Mucosa of rectum (tissue), 2 donors: ENCODE results near the gene ADAM12.
"Not testable (repeated sequence)": the region's sequence is repeated elsewhere in the genome, so short reads cannot be mapped to it uniquely, and the experiment has no call there.

Experiments used
- H3K27ac ChIP-seq, 2 donors: one replicate each; pipeline ENCODE4 v1.7.0; 2013; ENCODE audit warnings: inconsistent platforms in 2 of 2, low read depth in 2 of 2, low read length in 2 of 2
- H3K27me3 ChIP-seq, 2 donors: one replicate each; pipeline ENCODE4 v1.7.0; 2013; ENCODE audit warnings: low read length in 2 of 2; ENCODE audit not compliant: control insufficient read depth in 2 of 2, insufficient read depth in 2 of 2
- H3K36me3 ChIP-seq, 2 donors: one replicate each; pipeline ENCODE4 v1.7.0; 2013; ENCODE audit warnings: low read length in 2 of 2; ENCODE audit not compliant: control insufficient read depth in 2 of 2, insufficient read depth in 2 of 2
- H3K4me1 ChIP-seq, 2 donors: one replicate each; pipeline ENCODE4 v1.7.0; 2013; ENCODE audit warnings: low read length in 2 of 2, mild to moderate bottlenecking in 1 of 2; ENCODE audit not compliant: control insufficient read depth in 2 of 2, insufficient read depth in 2 of 2
- H3K4me3 ChIP-seq, 2 donors: one replicate each; pipeline ENCODE4 v1.7.0; 2013; ENCODE audit warnings: low read length in 2 of 2
- H3K9ac ChIP-seq, 2 donors: one replicate each; pipeline ENCODE4 v1.7.0; 2013; ENCODE audit warnings: low read length in 2 of 2, low read depth in 1 of 2, mild to moderate bottlenecking in 1 of 2
- H3K9me3 ChIP-seq, 2 donors: one replicate each; pipeline ENCODE4 v1.7.0; 2013; ENCODE audit warnings: low read length in 2 of 2; ENCODE audit not compliant: control insufficient read depth in 2 of 2
- donor health status: healthy.
- donor health status: Normal muscosa, but diverticular disease.

The ADAM12 gene

GRCh38 chr10:126392068-126392467 is 3.8 kb upstream of the ADAM12 start:
- Histone ChIP-seq H3K36me3 (no peaks in the 10 kb centered on the region), H3K27me3 (peaks cover 11 to 22% of the 10 kb centered on the region in 2 donors), H3K4me1 (peaks cover 4 to 9% of the 10 kb centered on the region in 2 donors), H3K9me3 (no peaks in the 10 kb centered on the region), H3K9ac (no peak overlapping the region), H3K27ac (no peak overlapping the region), H3K4me3 (no peak overlapping the region)

- Histone ChIP-seq H3K9me3 (no peaks in the 10 kb centered on the region), H3K36me3 (no peaks in the 10 kb centered on the region), H3K4me1 (peaks cover 4 to 9% of the 10 kb centered on the region in 2 donors), H3K4me3 (no peak overlapping the region), H3K27me3 (peaks cover 10 to 22% of the 10 kb centered on the region in 2 donors), H3K9ac (no peak overlapping the region), H3K27ac (no peak overlapping the region)
These were observed 3.1 kb upstream of the ADAM12 start for GRCh38 chr10:126391192-126391885.

GRCh38 chr10:126390324-126390723 is 2.0 kb upstream of the ADAM12 start:
- H3K9ac ChIP-seq, result no peak overlapping the region
- H3K9me3 ChIP-seq, result no peaks in the 10 kb centered on the region
- H3K27me3 ChIP-seq, result peaks cover 10 to 22% of the 10 kb centered on the region in 2 donors
- H3K4me1 ChIP-seq, result peaks cover 4 to 9% of the 10 kb centered on the region in 2 donors
- H3K27ac ChIP-seq, result no peak overlapping the region
- H3K36me3 ChIP-seq, result no peaks in the 10 kb centered on the region
- no peak overlapping the region for H3K4me3 ChIP-seq

- Histone ChIP-seq H3K27ac (no peak overlapping the region), H3K9ac (peak overlapping the region in 1 of 2 donors; percentile 33), H3K4me3 (peak overlapping the region; percentile 60 to 64), H3K4me1 (peaks cover 4 to 9% of the 10 kb centered on the region in 2 donors), H3K36me3 (no peaks in the 10 kb centered on the region), H3K27me3 (peaks cover 7 to 22% of the 10 kb centered on the region in 2 donors), H3K9me3 (no peaks in the 10 kb centered on the region)
These were observed 996 bp downstream of the ADAM12 start for GRCh38 chr10:126387041-126387921.

GRCh38 chr10:126384269-126384873 is 3.9 kb downstream of the ADAM12 start:
- peaks cover 4 to 9% of the 10 kb centered on the region in 2 donors for H3K4me1 ChIP-seq
- H3K27ac ChIP-seq, result no peak overlapping the region
- no peak overlapping the region for H3K9ac ChIP-seq
- H3K27me3 ChIP-seq, result peaks cover 0 to 15% of the 10 kb centered on the region in 2 donors
- no peak overlapping the region for H3K4me3 ChIP-seq
- no peaks in the 10 kb centered on the region for H3K9me3 ChIP-seq
- no peaks in the 10 kb centered on the region for H3K36me3 ChIP-seq

- no peak overlapping the region for H3K4me3 ChIP-seq
- no peaks in the 10 kb centered on the region for H3K27me3 ChIP-seq
- H3K36me3 ChIP-seq, result no peaks in the 10 kb centered on the region
- H3K9ac ChIP-seq, result no peak overlapping the region
- H3K4me1 ChIP-seq, result peaks cover 2 to 10% of the 10 kb centered on the region in 2 donors
- H3K9me3 ChIP-seq, result no peaks in the 10 kb centered on the region
- H3K27ac ChIP-seq, result no peak overlapping the region
These were observed 7.8 kb downstream of the ADAM12 start for GRCh38 chr10:126380352-126381076.

GRCh38 chr10:126379166-126379565 is 9.1 kb downstream of the ADAM12 start:
- not testable (repeated sequence) for H3K27me3 ChIP-seq, H3K36me3 ChIP-seq, H3K9ac ChIP-seq, H3K4me3 ChIP-seq, H3K27ac ChIP-seq, H3K9me3 ChIP-seq
- peaks cover 4 to 16% of the 10 kb centered on the region in 2 donors for H3K4me1 ChIP-seq

- no peak overlapping the region for H3K9ac ChIP-seq
- H3K4me3 ChIP-seq, result no peak overlapping the region
These were observed 11.3 kb downstream of the ADAM12 start for GRCh38 chr10:126376956-126377355.

GRCh38 chr10:126375926-126376554 is 12.2 kb downstream of the ADAM12 start:
- Histone ChIP-seq H3K9ac (no peak overlapping the region), H3K4me1 (peaks cover 22 to 41% of the 10 kb centered on the region in 2 donors), H3K9me3 (no peaks in the 10 kb centered on the region), H3K27ac (peak overlapping the region in 1 of 2 donors; percentile 60), H3K4me3 (no peak overlapping the region), H3K27me3 (no peaks in the 10 kb centered on the region), H3K36me3 (no peaks in the 10 kb centered on the region)

More at GRCh38 chr10:126376956-126377355, 11.3 kb downstream of the ADAM12 start:
- H3K9me3 ChIP-seq, result no peaks in the 10 kb centered on the region
- no peaks in the 10 kb centered on the region for H3K27me3 ChIP-seq
- H3K27ac ChIP-seq, result no peak overlapping the region
- H3K36me3 ChIP-seq, result no peaks in the 10 kb centered on the region
- H3K4me1 ChIP-seq, result peaks cover 18 to 33% of the 10 kb centered on the region in 2 donors
